ENCODE data around the gene HHATL.
"Not testable (repeated sequence)": the region's sequence is repeated elsewhere in the genome, so short reads cannot be mapped to it uniquely, and the experiment has no call there.

HHATL gene

GRCh38 chr3:42725454-42725853, 22.9 kb upstream of the HHATL start:
- Histone ChIP-seq H3K9ac (ENCODE audit: low read depth, low read length) (no peak overlapping the region), H3K4me1 (ENCODE audit: control insufficient read depth, insufficient read depth, low read length) (peaks cover 7% of the 10 kb centered on the region; the same call in 1 of the 2 replicates), H3K4me3 (ENCODE audit: low read depth, low read length) (no peak overlapping the region), H3K36me3 (ENCODE audit: control insufficient read depth, insufficient read depth, low read length) (no peaks in the 10 kb centered on the region), H3K27ac (ENCODE audit: low read depth, low read length) (no peak overlapping the region), H3K27me3 (ENCODE audit: control insufficient read depth, insufficient read depth, low read length) (no peaks in the 10 kb centered on the region), H3K9me3 (ENCODE audit: control insufficient read depth, insufficient read depth, low read length) (no peaks in the 10 kb centered on the region; the same call in 1 of the 2 replicates)

- Histone ChIP-seq H3K36me3 (ENCODE audit: control insufficient read depth, insufficient read depth, low read length) (no peaks in the 10 kb centered on the region), H3K4me1 (ENCODE audit: control insufficient read depth, insufficient read depth, low read length) (peaks cover 7% of the 10 kb centered on the region; the same call in 1 of the 2 replicates), H3K27me3 (ENCODE audit: control insufficient read depth, insufficient read depth, low read length) (no peaks in the 10 kb centered on the region), H3K27ac (ENCODE audit: low read depth, low read length) (no peak overlapping the region), H3K4me3 (ENCODE audit: low read depth, low read length) (no peak overlapping the region), H3K9ac (ENCODE audit: low read depth, low read length) (no peak overlapping the region), H3K9me3 (ENCODE audit: control insufficient read depth, insufficient read depth, low read length) (no peaks in the 10 kb centered on the region; the same call in 1 of the 2 replicates)
These were observed 20.6 kb upstream of the HHATL start for GRCh38 chr3:42723219-42723618.

- not testable (repeated sequence) for H3K4me1 ChIP-seq (ENCODE audit: control insufficient read depth, insufficient read depth, low read length); H3K9me3 ChIP-seq (ENCODE audit: control insufficient read depth, insufficient read depth, low read length); H3K4me3 ChIP-seq (ENCODE audit: low read depth, low read length); H3K9ac ChIP-seq (ENCODE audit: low read depth, low read length); H3K27ac ChIP-seq (ENCODE audit: low read depth, low read length); H3K27me3 ChIP-seq (ENCODE audit: control insufficient read depth, insufficient read depth, low read length); H3K36me3 ChIP-seq (ENCODE audit: control insufficient read depth, insufficient read depth, low read length)
These were observed 19.8 kb upstream of the HHATL start for GRCh38 chr3:42722442-42722841.

- Histone ChIP-seq H3K9me3 (ENCODE audit: control insufficient read depth, insufficient read depth, low read length) (no peaks in the 10 kb centered on the region; the same call in 1 of the 2 replicates), H3K27me3 (ENCODE audit: control insufficient read depth, insufficient read depth, low read length) (no peaks in the 10 kb centered on the region), H3K4me3 (ENCODE audit: low read depth, low read length) (no peak overlapping the region), H3K9ac (ENCODE audit: low read depth, low read length) (no peak overlapping the region), H3K36me3 (ENCODE audit: control insufficient read depth, insufficient read depth, low read length) (no peaks in the 10 kb centered on the region), H3K27ac (ENCODE audit: low read depth, low read length) (no peak overlapping the region), H3K4me1 (ENCODE audit: control insufficient read depth, insufficient read depth, low read length) (no peaks in the 10 kb centered on the region)
These were observed 19.1 kb upstream of the HHATL start for GRCh38 chr3:42721690-42722089.

GRCh38 chr3:42720126-42720525, 17.5 kb upstream of the HHATL start:
- no peak overlapping the region for H3K27ac ChIP-seq (ENCODE audit: low read depth, low read length)
- H3K4me1 ChIP-seq (ENCODE audit: control insufficient read depth, insufficient read depth, low read length), result no peaks in the 10 kb centered on the region
- no peaks in the 10 kb centered on the region for H3K36me3 ChIP-seq (ENCODE audit: control insufficient read depth, insufficient read depth, low read length)
- H3K9me3 ChIP-seq (ENCODE audit: control insufficient read depth, insufficient read depth, low read length), result no peaks in the 10 kb centered on the region; the same call in 1 of the 2 replicates
- H3K27me3 ChIP-seq (ENCODE audit: control insufficient read depth, insufficient read depth, low read length), result no peaks in the 10 kb centered on the region
- no peak overlapping the region for H3K4me3 ChIP-seq (ENCODE audit: low read depth, low read length)
- H3K9ac ChIP-seq (ENCODE audit: low read depth, low read length), result no peak overlapping the region

- H3K9me3 ChIP-seq (ENCODE audit: control insufficient read depth, insufficient read depth, low read length), result no peaks in the 10 kb centered on the region; the same call in 1 of the 2 replicates
- H3K27me3 ChIP-seq (ENCODE audit: control insufficient read depth, insufficient read depth, low read length), result no peaks in the 10 kb centered on the region
- no peaks in the 10 kb centered on the region for H3K4me1 ChIP-seq (ENCODE audit: control insufficient read depth, insufficient read depth, low read length)
- no peak overlapping the region for H3K4me3 ChIP-seq (ENCODE audit: low read depth, low read length)
- H3K9ac ChIP-seq (ENCODE audit: low read depth, low read length), result no peak overlapping the region
- H3K27ac ChIP-seq (ENCODE audit: low read depth, low read length), result no peak overlapping the region
- H3K36me3 ChIP-seq (ENCODE audit: control insufficient read depth, insufficient read depth, low read length), result no peaks in the 10 kb centered on the region
These were observed 16.4 kb upstream of the HHATL start for GRCh38 chr3:42719002-42719401.

- Histone ChIP-seq H3K9me3 (ENCODE audit: control insufficient read depth, insufficient read depth, low read length) (no peaks in the 10 kb centered on the region; the same call in 1 of the 2 replicates), H3K9ac (ENCODE audit: low read depth, low read length) (no peak overlapping the region), H3K36me3 (ENCODE audit: control insufficient read depth, insufficient read depth, low read length) (no peaks in the 10 kb centered on the region), H3K27ac (ENCODE audit: low read depth, low read length) (no peak overlapping the region), H3K4me1 (ENCODE audit: control insufficient read depth, insufficient read depth, low read length) (no peaks in the 10 kb centered on the region), H3K27me3 (ENCODE audit: control insufficient read depth, insufficient read depth, low read length) (no peaks in the 10 kb centered on the region), H3K4me3 (ENCODE audit: low read depth, low read length) (no peak overlapping the region)
These were observed 15.7 kb upstream of the HHATL start for GRCh38 chr3:42718338-42718737.

- H3K36me3 ChIP-seq (ENCODE audit: control insufficient read depth, insufficient read depth, low read length), result no peaks in the 10 kb centered on the region
- H3K27ac ChIP-seq (ENCODE audit: low read depth, low read length), result no peak overlapping the region
- H3K27me3 ChIP-seq (ENCODE audit: control insufficient read depth, insufficient read depth, low read length), result no peaks in the 10 kb centered on the region
These were observed 14.7 kb upstream of the HHATL start for GRCh38 chr3:42717306-42717705.

GRCh38 chr3:42714171-42714852, 11.7 kb upstream of the HHATL start:
- Histone ChIP-seq H3K27me3 (ENCODE audit: control insufficient read depth, insufficient read depth, low read length) (no peaks in the 10 kb centered on the region), H3K4me1 (ENCODE audit: control insufficient read depth, insufficient read depth, low read length) (no peaks in the 10 kb centered on the region)

More at GRCh38 chr3:42717306-42717705, 14.7 kb upstream of the HHATL start:
- Histone ChIP-seq H3K9ac (ENCODE audit: low read depth, low read length) (no peak overlapping the region), H3K4me1 (ENCODE audit: control insufficient read depth, insufficient read depth, low read length) (no peaks in the 10 kb centered on the region), H3K4me3 (ENCODE audit: low read depth, low read length) (no peak overlapping the region), H3K9me3 (ENCODE audit: control insufficient read depth, insufficient read depth, low read length) (no peaks in the 10 kb centered on the region; the same call in 1 of the 2 replicates)

GRCh38 chr3:42713747-42714146, 11.1 kb upstream of the HHATL start:
- no peak overlapping the region for H3K27ac ChIP-seq (ENCODE audit: low read depth, low read length)
- H3K9ac ChIP-seq (ENCODE audit: low read depth, low read length), result no peak overlapping the region
- no peaks in the 10 kb centered on the region for H3K4me1 ChIP-seq (ENCODE audit: control insufficient read depth, insufficient read depth, low read length)
- no peaks in the 10 kb centered on the region for H3K9me3 ChIP-seq (ENCODE audit: control insufficient read depth, insufficient read depth, low read length)
- H3K27me3 ChIP-seq (ENCODE audit: control insufficient read depth, insufficient read depth, low read length), result no peaks in the 10 kb centered on the region
- no peak overlapping the region for H3K4me3 ChIP-seq (ENCODE audit: low read depth, low read length)
- H3K36me3 ChIP-seq (ENCODE audit: control insufficient read depth, insufficient read depth, low read length), result no peaks in the 10 kb centered on the region

More at GRCh38 chr3:42714171-42714852, 11.7 kb upstream of the HHATL start:
- Histone ChIP-seq H3K4me3 (ENCODE audit: low read depth, low read length) (no peak overlapping the region), H3K9ac (ENCODE audit: low read depth, low read length) (no peak overlapping the region), H3K27ac (ENCODE audit: low read depth, low read length) (no peak overlapping the region), H3K9me3 (ENCODE audit: control insufficient read depth, insufficient read depth, low read length) (no peaks in the 10 kb centered on the region), H3K36me3 (ENCODE audit: control insufficient read depth, insufficient read depth, low read length) (no peaks in the 10 kb centered on the region)

GRCh38 chr3:42712688-42713372, 10.2 kb upstream of the HHATL start:
- no peaks in the 10 kb centered on the region for H3K36me3 ChIP-seq (ENCODE audit: control insufficient read depth, insufficient read depth, low read length)
- no peak overlapping the region for H3K27ac ChIP-seq (ENCODE audit: low read depth, low read length)
- no peaks in the 10 kb centered on the region for H3K4me1 ChIP-seq (ENCODE audit: control insufficient read depth, insufficient read depth, low read length)
- H3K9me3 ChIP-seq (ENCODE audit: control insufficient read depth, insufficient read depth, low read length), result no peaks in the 10 kb centered on the region
- H3K27me3 ChIP-seq (ENCODE audit: control insufficient read depth, insufficient read depth, low read length), result no peaks in the 10 kb centered on the region
- H3K4me3 ChIP-seq (ENCODE audit: low read depth, low read length), result no peak overlapping the region
- no peak overlapping the region for H3K9ac ChIP-seq (ENCODE audit: low read depth, low read length)
